HEK293 (cell line): ENCODE data around the gene WDR55.
"Not testable (repeated sequence)": the region's sequence is repeated elsewhere in the genome, so short reads cannot be mapped to it uniquely, and the experiment has no call there.

Experiments used
- CTCF ChIP-seq: fragments of 450-650 bp; formaldehyde crosslinking; IDR thresholded peaks from 2 replicates; pipeline ENCODE4 v1.5.1; 2016; ENCODE audit warnings: missing biosample characterization, missing genetic modification characterization
- RBAK ChIP-seq: fragments of 450-650 bp; formaldehyde crosslinking; IDR thresholded peaks from 2 replicates; pipeline ENCODE4 v1.5.1; 2016; ENCODE audit warnings: missing biosample characterization, missing genetic modification characterization
- ZNF138 ChIP-seq: fragments of 450-650 bp; formaldehyde crosslinking; IDR thresholded peaks from 2 replicates; pipeline ENCODE4 v1.5.1; 2016; ENCODE audit warnings: missing biosample characterization, missing genetic modification characterization, borderline replicate concordance
- ZNF501 ChIP-seq: fragments of 450-650 bp; formaldehyde crosslinking; IDR thresholded peaks from 2 replicates; pipeline ENCODE4 v1.5.1; 2016; ENCODE audit warnings: missing biosample characterization, missing genetic modification characterization

- not testable (repeated sequence) for TF ChIP-seq RBAK, ZNF501, CTCF, ZNF138 (tag by site-specific recombination)
Measured at GRCh38 chr5:140671035-140671434, 6.3 kb downstream of the WDR55 start.
